PFSK-1 (cell line): ENCODE results near the gene CD276.

Experiments used
- FOXP2 ChIP-seq: optimal IDR thresholded peaks from 2 replicates; pipeline ENCODE3; 2011; ENCODE audit warnings: borderline replicate concordance, control low read depth, inconsistent platforms; ENCODE audit not compliant: insufficient read depth; ENCODE audit errors: extremely low read length, extremely low read depth
- POLR2AphosphoS5 ChIP-seq: IDR thresholded peaks from 2 replicates; pipeline ENCODE4 v1.6.1; 2012; ENCODE audit warnings: low read depth, mild to moderate bottlenecking, control low read depth, low read length, moderate library complexity
- SIN3A ChIP-seq: IDR thresholded peaks from 2 replicates; pipeline ENCODE4 v1.6.1; 2012; ENCODE audit warnings: mild to moderate bottlenecking, low read length, moderate library complexity, borderline replicate concordance; ENCODE audit not compliant: insufficient read depth
- TAF1 ChIP-seq: IDR thresholded peaks from 2 replicates; pipeline ENCODE4 v1.6.1; 2012; ENCODE audit warnings: low read length, control low read depth, borderline replicate concordance; ENCODE audit not compliant: insufficient read depth
- TF ChIP-seq, protein P1 (sequence below), 2 experiments: IDR thresholded peaks; 2 replicates each; pipeline versions ENCODE4 v1.6.1 to v1.8.0; 2011 to 2012; ENCODE audit warnings: low read depth in 2 of 2, low read length in 2 of 2, control low read depth in 1 of 2, inconsistent platforms in 1 of 2, mild to moderate bottlenecking in 1 of 2, moderate library complexity in 1 of 2; ENCODE audit not compliant: insufficient read depth in 1 of 2

Gene CD276

DNA sequence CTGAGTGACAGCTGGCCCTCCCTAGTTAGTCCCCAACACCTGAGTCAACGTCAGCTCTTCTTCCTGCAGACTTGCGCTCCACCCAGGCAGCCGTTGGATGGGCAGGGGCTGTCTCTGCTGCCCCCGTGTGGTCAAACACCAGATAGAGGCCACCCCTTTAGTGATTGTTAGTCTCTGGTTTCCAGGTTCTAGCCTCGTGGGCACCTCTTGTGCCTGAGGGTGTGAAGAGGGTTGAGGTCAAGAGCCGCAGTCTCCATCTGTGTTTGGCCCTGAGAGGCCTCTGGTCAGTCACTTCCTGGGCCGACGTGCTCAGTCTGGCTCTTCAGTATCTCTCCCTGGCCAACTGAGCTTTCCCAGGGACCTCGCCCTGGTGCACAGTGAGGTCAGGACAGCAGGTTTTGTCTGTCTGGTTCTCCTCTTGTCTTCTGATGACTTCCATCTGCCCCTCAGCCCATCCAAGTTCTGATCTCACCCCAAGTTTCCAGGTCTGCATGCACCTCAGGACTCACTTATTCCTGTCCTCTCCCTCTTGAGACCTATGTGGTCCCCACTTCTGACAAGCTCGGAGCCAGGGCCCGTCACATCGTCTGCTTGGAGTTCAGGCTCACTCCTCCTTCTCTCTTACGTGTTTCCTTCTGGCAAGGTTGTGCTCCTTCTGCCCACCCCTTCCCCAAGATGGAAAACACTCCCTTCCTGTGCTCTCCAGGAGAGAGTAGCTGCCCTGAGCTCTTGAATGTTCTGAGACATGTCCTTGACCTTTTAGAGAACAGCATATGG, 20.9 kb downstream of the CD276 start:
- TF ChIP-seq, protein P1, sequence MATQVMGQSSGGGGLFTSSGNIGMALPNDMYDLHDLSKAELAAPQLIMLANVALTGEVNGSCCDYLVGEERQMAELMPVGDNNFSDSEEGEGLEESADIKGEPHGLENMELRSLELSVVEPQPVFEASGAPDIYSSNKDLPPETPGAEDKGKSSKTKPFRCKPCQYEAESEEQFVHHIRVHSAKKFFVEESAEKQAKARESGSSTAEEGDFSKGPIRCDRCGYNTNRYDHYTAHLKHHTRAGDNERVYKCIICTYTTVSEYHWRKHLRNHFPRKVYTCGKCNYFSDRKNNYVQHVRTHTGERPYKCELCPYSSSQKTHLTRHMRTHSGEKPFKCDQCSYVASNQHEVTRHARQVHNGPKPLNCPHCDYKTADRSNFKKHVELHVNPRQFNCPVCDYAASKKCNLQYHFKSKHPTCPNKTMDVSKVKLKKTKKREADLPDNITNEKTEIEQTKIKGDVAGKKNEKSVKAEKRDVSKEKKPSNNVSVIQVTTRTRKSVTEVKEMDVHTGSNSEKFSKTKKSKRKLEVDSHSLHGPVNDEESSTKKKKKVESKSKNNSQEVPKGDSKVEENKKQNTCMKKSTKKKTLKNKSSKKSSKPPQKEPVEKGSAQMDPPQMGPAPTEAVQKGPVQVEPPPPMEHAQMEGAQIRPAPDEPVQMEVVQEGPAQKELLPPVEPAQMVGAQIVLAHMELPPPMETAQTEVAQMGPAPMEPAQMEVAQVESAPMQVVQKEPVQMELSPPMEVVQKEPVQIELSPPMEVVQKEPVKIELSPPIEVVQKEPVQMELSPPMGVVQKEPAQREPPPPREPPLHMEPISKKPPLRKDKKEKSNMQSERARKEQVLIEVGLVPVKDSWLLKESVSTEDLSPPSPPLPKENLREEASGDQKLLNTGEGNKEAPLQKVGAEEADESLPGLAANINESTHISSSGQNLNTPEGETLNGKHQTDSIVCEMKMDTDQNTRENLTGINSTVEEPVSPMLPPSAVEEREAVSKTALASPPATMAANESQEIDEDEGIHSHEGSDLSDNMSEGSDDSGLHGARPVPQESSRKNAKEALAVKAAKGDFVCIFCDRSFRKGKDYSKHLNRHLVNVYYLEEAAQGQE (IDR thresholded peaks at IDR 0.05; ENCODE audit: insufficient read depth in 1 of 2, low read depth in 2 of 2, low read length in 2 of 2): no peak
- TF ChIP-seq TAF1: no peak

GRCh38 chr15:73708691-73709090, 24.5 kb downstream of the CD276 start:
- no peak for TF ChIP-seq TAF1
- no peak for TF ChIP-seq SIN3A
- TF ChIP-seq FOXP2: no peak
- no peak for TF ChIP-seq POLR2AphosphoS5

DNA sequence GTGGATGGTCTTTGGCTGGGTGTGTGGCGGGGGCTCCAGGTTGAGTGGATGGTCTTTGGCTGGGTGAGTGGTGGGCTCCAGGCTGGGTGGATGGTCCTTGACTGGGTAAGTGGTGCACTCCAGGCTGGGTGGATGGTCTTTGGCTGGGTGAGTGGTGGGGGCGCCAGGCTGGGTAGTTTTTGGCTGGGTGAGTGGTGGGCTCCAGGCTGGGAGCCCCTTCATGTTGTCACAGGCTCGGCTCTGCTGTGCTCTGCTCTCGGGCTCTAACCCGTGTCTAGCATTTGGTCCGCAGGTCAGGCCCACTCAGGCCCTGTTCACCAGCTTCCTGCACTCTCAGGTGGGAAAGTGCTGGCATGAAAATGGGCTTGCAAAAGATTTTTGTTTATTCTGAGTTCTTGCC, 25.1 kb downstream of the CD276 start:
- TF ChIP-seq SIN3A: no peak
- TF ChIP-seq FOXP2: no peak
- TF ChIP-seq TAF1: no peak
- TF ChIP-seq, protein P1 (IDR thresholded peaks at IDR 0.05; ENCODE audit: insufficient read depth in 1 of 2, low read depth in 2 of 2, low read length in 2 of 2): no peak
- TF ChIP-seq POLR2AphosphoS5: no peak

DNA sequence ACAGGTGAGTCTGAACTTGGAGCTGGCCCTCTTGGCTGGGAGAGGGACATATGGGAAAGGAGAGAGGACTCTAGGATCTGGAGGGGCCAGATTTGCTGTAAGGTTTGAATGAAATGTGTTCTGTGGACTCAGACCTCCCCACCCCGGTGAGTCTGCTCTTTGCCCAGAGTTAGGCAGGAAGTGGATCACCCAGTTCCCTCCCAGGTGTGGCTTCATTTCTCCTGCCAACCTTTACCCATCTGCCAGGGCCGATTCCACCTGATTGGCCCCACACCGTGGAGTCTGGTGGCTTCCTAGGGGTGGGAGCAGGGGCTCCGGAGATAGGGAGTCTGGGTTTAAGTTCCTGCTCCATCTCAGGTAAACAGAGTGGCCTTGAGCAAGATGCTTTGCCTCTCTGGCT, 25.5 kb downstream of the CD276 start:
- TF ChIP-seq SIN3A: no peak
- TF ChIP-seq POLR2AphosphoS5: no peak
- no peak for TF ChIP-seq FOXP2
- TF ChIP-seq, protein P1 (IDR thresholded peaks at IDR 0.05; ENCODE audit: insufficient read depth in 1 of 2, low read depth in 2 of 2, low read length in 2 of 2): no peak
- no peak for TF ChIP-seq TAF1

DNA sequence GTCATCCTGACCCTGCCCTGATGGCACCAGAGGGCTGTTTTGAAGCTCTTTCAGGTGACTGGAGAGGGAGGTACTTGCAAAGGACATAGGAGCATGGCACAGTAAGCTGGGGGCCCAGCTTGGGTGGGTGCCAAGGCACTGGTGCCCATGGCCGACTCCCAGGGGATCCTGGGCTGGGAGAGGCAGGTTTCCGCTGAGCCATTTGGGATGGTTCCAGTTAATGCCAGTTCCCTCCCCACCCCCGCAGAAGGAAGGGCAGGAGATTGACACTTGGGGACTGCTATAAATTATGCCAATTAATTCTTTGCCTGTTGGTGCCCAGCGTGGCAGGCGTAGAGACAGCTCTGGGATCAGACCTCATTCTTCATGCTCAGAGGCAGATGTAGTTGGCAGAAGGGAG, 26.1 kb downstream of the CD276 start:
- TF ChIP-seq SIN3A (no peak), POLR2AphosphoS5 (no peak)

DNA sequence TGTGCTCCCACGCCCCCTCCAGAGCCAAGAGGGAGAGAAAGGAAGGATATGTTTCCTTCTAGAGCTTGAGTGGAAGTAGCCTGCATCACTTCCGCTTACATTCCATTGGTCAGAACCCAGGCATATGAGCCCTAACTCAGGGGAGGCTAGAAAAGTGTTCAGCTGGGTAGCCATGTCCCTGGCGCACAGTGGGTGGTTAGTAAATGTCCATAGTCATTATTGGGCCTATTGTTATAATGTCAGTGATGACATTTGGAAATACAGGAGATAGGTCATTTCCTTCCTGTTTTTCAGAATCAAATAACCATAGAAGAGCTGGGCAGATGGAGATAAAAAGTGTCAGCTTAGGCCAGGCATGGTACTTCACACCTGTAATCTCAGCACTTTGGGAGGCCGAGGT, 27.3 kb downstream of the CD276 start:
- TF ChIP-seq POLR2AphosphoS5: no peak
- TF ChIP-seq FOXP2: no peak
- no peak for TF ChIP-seq SIN3A
- TF ChIP-seq TAF1: no peak
- TF ChIP-seq, protein P1 (IDR thresholded peaks at IDR 0.05; ENCODE audit: insufficient read depth in 1 of 2, low read depth in 2 of 2, low read length in 2 of 2): no peak
